ENCODE data around the gene CFAP45.

CFAP45 gene

GRCh38 chr1:159900086-159900680 lies at the start of gene CFAP45:
Gene CFAP45, minus strand, starts transcription at chr1:159900165. Its CDS starts 67 bp downstream, at chr1:159900098.
- DNase-seq (ENCODE audit: low spot score) = peak; percentile 96

GRCh38 chr1:159949123-159949522 lies 49.2 kb upstream of the CFAP45 start:
- no peak for DNase-seq (ENCODE audit: low spot score)

GRCh38 chr1:159947942-159948341 lies 48.0 kb upstream of the CFAP45 start:
- DNase-seq (ENCODE audit: low spot score) = no peak

GRCh38 chr1:159946242-159947187 lies 46.5 kb upstream of the CFAP45 start:
- no peak for DNase-seq (ENCODE audit: low spot score)

GRCh38 chr1:159945483-159946241 lies 45.7 kb upstream of the CFAP45 start, which contains the start of gene IGSF9:
Gene IGSF9, minus strand, starts transcription at chr1:159945613. Its CDS starts 2,159 bp downstream, at chr1:159943454.
- DNase-seq (ENCODE audit: low spot score) = peak; percentile 98

- no peak for DNase-seq (ENCODE audit: low spot score)
Observed at GRCh38 chr1:159944623-159945455, 44.9 kb upstream of the CFAP45 start.

GRCh38 chr1:159943908-159944622 lies 44.1 kb upstream of the CFAP45 start:
- no peak for DNase-seq (ENCODE audit: low spot score)

- no peak for DNase-seq (ENCODE audit: low spot score)
Observed at GRCh38 chr1:159943278-159943640, 43.3 kb upstream of the CFAP45 start.

- no peak for DNase-seq (ENCODE audit: low spot score)
Observed at GRCh38 chr1:159942632-159943277, 42.8 kb upstream of the CFAP45 start.

- no peak for DNase-seq (ENCODE audit: low spot score)
Observed at GRCh38 chr1:159941591-159942560, 41.9 kb upstream of the CFAP45 start.

GRCh38 chr1:159941141-159941540 lies 41.2 kb upstream of the CFAP45 start:
- DNase-seq (ENCODE audit: low spot score) = no peak

- no peak for DNase-seq (ENCODE audit: low spot score)
Observed at GRCh38 chr1:159940006-159940620, 40.1 kb upstream of the CFAP45 start.

- no peak for DNase-seq (ENCODE audit: low spot score)
Observed at GRCh38 chr1:159939678-159940002, 39.7 kb upstream of the CFAP45 start.

- no peak for DNase-seq (ENCODE audit: low spot score)
Observed at GRCh38 chr1:159938905-159939677, 39.1 kb upstream of the CFAP45 start.

- no peak for DNase-seq (ENCODE audit: low spot score)
Observed at GRCh38 chr1:159938211-159938852, 38.4 kb upstream of the CFAP45 start.

GRCh38 chr1:159937054-159937750 lies 37.2 kb upstream of the CFAP45 start:
- no peak for DNase-seq (ENCODE audit: low spot score)
